Gastrocnemius medialis (tissue), 4 donors: ENCODE results near the gene CACNA2D3. TPM values are rescaled to one million over a fixed set of nuclear protein-coding genes. Genes with fewer than 3 reads are reported as not detected.

ENCODE experiments used
- ATAC-seq, 2 donors: fragments of 150-250 bp; one replicate each; pipeline ENCODE4 v1.9.1; 2016
- DNase-seq, 2 donors: peaks; one replicate each; pipeline ENCODE4 v3.0.0-alpha.2; 2019
- H3K27ac ChIP-seq, 4 donors: fragments of 200-600 bp; sonication (generic); 1 replicate in 1 of 4; 2 replicates in 3 of 4; pipeline ENCODE4 v1.5.1; 2016 to 2018; ENCODE audit warnings: mild to moderate bottlenecking in 2 of 4, moderate library complexity in 1 of 4
- H3K27me3 ChIP-seq, 3 donors: fragments of 200-600 bp; sonication (generic) in 2 of 3; 1 replicate in 1 of 3; 2 replicates in 2 of 3; pipeline versions ENCODE4 v1.5.1 to v1.6.0; 2016 to 2019; ENCODE audit warnings: mild to moderate bottlenecking in 1 of 3, moderate library complexity in 1 of 3
- H3K36me3 ChIP-seq, 2 donors: fragments of 200-600 bp; sonication (generic) in 1 of 2; one replicate each; pipeline ENCODE4 v1.5.1; 2017 to 2018
- H3K4me1 ChIP-seq, 2 donors: fragments of 200-600 bp; sonication (generic) in 1 of 2; one replicate each; pipeline ENCODE4 v1.5.1; 2016 to 2017; ENCODE audit warnings: mild to moderate bottlenecking in 2 of 2
- H3K4me3 ChIP-seq, 4 donors: fragments of 200-600 bp; sonication (generic) in 3 of 4; 1 replicate in 1 of 4; 2 replicates in 3 of 4; pipeline ENCODE4 v1.5.1; 2016 to 2019; ENCODE audit warnings: mild to moderate bottlenecking in 2 of 4
- H3K9me3 ChIP-seq, 3 donors: fragments of 200-600 bp; sonication (generic) in 2 of 3; 1 replicate in 1 of 3; 2 replicates in 2 of 3; pipeline ENCODE4 v1.5.1; 2016 to 2019
- POLR2A ChIP-seq, 2 donors: fragments of 450-650 bp; IDR thresholded peaks; one replicate each; pipeline ENCODE4 v1.6.1; 2017; ENCODE audit warnings: antibody characterized with exemption in 2 of 2, mild to moderate bottlenecking in 2 of 2, moderate library complexity in 2 of 2
- in situ Hi-C, 4 donors: fragments of 200-750 bp; cut with MboI; loops; one replicate each; pipeline versions ENCODE4 v1.15.0 to v1.8.0; 2017; ENCODE audit warnings: low sequenced_read_pairs in 4 of 4
- intact Hi-C: fragments of 100-400 bp; cut with DNase I; formaldehyde crosslinking; loops from one replicate; pipeline ENCODE4 v1.15.1; 2023; ENCODE audit warnings: low total_unique reads
- total RNA-seq, 4 donors: library from RNA; depleted of rRNA; stranded (reverse); fragments of >200 nt; gene quantifications; one replicate each; pipeline versions ENCODE4 v1.1.0 to v1.2.3, GENCODE V29; 2016
- TF ChIP-seq, protein P1 (sequence below), 5 experiments: fragments of 450-650 bp in 3 of 5; fragments of 200-600 bp in 2 of 5; sonication (generic) in 2 of 5; IDR thresholded peaks in 4 of 5; conservative IDR thresholded peaks in 1 of 5; 1 replicate in 4 of 5; 2 replicates in 1 of 5; pipeline ENCODE4 v1.5.1; 2016 to 2019; ENCODE audit warnings: antibody characterized with exemption in 5 of 5, mild to moderate bottlenecking in 3 of 5, moderate library complexity in 3 of 5

Gene CACNA2D3
- total RNA-seq, 4 donors from 2014 or later = 4.7 to 14.4 (median 7.1) TPM

DNA sequence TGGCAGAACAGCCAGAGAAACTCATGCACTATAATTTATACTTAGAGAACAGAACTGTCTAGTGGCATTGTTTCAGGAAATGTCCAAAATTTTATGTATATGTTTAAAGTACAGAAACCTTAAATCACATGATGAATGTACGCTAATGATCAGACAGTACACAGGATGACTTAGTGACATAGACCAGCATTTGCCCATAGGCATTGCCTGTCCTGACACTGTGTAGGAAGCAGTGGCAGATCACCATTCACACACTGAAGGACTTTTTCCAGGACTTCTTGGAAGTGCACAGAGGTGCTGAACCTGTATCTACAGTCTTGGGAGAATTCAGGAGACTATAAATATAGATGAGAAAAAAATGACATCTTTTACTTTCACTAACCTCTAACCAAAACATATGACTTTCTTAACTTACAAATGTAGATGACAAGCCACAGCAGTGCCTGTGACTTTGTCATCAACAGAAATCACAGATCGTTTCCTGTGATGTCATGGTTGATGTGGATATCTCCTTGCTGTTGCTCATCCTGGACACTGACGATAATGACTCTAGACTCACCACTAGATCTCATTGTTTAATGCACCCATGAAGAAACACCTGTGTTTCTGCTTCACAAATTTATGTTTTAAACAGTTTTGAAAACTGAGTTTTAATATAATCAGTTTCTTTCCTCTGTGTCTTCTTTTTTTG, 183.2 kb downstream of the CACNA2D3 start:
- no peak for DNase-seq
- Histone ChIP-seq H3K4me3 (no peak overlapping the region), H3K9me3 (no peaks in the 10 kb centered on the region), H3K4me1 (no peaks in the 10 kb centered on the region), H3K36me3 (no peaks in the 10 kb centered on the region), H3K27ac (no peak overlapping the region), H3K27me3 (no peaks in the 10 kb centered on the region)
- TF ChIP-seq POLR2A (IDR thresholded peaks at IDR 0.05) = no peak
- TF ChIP-seq, protein P1, sequence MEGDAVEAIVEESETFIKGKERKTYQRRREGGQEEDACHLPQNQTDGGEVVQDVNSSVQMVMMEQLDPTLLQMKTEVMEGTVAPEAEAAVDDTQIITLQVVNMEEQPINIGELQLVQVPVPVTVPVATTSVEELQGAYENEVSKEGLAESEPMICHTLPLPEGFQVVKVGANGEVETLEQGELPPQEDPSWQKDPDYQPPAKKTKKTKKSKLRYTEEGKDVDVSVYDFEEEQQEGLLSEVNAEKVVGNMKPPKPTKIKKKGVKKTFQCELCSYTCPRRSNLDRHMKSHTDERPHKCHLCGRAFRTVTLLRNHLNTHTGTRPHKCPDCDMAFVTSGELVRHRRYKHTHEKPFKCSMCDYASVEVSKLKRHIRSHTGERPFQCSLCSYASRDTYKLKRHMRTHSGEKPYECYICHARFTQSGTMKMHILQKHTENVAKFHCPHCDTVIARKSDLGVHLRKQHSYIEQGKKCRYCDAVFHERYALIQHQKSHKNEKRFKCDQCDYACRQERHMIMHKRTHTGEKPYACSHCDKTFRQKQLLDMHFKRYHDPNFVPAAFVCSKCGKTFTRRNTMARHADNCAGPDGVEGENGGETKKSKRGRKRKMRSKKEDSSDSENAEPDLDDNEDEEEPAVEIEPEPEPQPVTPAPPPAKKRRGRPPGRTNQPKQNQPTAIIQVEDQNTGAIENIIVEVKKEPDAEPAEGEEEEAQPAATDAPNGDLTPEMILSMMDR (IDR thresholded peaks at IDR 0.05 in 4 of 5, conservative IDR thresholded peaks at IDR 0.05 in 1 of 5) = no peak
- ATAC-seq = no peak
- in situ Hi-C loops = no loop called here
- intact Hi-C loops = no loop called here

DNA sequence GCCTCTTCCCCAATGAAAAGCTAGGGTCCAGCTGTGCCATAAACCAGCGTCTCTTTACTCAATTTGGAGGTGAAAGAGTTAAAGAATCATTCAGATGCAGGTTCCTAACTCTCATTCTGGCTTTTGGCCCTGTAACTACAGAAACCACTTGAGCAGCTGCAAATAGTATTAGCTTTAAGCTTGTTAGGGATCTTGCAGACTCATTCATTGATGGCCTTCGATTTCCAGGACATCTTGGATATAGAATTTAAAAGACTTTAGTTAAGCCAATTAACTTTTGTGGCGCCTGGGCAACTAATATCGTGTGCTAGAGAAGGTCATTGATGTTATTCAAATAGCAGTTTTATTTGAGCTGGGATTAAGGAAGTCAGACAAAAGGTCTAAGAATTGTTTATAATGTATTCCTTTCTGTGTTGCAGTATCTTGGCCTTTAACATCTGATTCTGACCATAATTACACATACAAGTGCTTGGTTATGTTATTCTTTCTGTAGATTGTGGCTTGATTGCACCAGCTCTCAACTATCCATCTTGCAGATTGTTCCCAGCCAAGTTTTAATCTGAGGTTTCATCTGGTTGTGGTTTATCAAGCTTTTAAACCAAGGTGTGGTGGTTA, 185.3 kb downstream of the CACNA2D3 start:
- H3K36me3 ChIP-seq = no peaks in the 10 kb centered on the region
- no peak overlapping the region for H3K4me3 ChIP-seq
- no peak overlapping the region for H3K27ac ChIP-seq
- intact Hi-C loops (no loop called here), in situ Hi-C loops (no loop called here)
- no peak for ATAC-seq
- no peaks in the 10 kb centered on the region for H3K4me1 ChIP-seq
- no peaks in the 10 kb centered on the region for H3K9me3 ChIP-seq
- DNase-seq = no peak
- no peak for TF ChIP-seq POLR2A (IDR thresholded peaks at IDR 0.05)
- TF ChIP-seq, protein P1 (IDR thresholded peaks at IDR 0.05 in 4 of 5, conservative IDR thresholded peaks at IDR 0.05 in 1 of 5) = no peak
- no peaks in the 10 kb centered on the region for H3K27me3 ChIP-seq

DNA sequence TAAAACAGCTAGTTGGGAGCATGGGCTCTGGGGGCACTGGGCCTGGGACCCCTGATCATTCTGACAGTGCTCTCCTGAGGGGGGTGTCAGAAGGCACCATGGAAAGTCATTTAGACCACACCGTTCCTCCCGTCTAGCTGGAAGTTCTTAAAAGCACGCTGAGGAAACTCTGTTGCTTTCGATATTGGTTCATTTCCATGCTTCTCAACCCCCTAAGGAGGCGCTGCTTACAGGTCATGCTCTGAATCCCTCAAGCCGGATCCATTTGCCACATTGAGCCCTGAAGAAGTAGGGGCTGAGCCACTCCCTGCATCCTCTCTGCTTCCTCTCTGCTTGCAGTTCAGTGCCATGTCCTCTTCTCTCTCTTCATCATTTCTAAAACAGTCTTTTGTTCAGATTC, 187.2 kb downstream of the CACNA2D3 start:
- Histone ChIP-seq H3K9me3 (no peaks in the 10 kb centered on the region), H3K4me1 (no peaks in the 10 kb centered on the region), H3K4me3 (no peak overlapping the region), H3K27ac (no peak overlapping the region), H3K27me3 (no peaks in the 10 kb centered on the region), H3K36me3 (no peaks in the 10 kb centered on the region)
- ATAC-seq = no peak
- intact Hi-C loops (no loop called here), in situ Hi-C loops (no loop called here)
- no peak for DNase-seq
- TF ChIP-seq, protein P1 (IDR thresholded peaks at IDR 0.05 in 4 of 5, conservative IDR thresholded peaks at IDR 0.05 in 1 of 5) = no peak
- TF ChIP-seq POLR2A (IDR thresholded peaks at IDR 0.05) = no peak

DNA sequence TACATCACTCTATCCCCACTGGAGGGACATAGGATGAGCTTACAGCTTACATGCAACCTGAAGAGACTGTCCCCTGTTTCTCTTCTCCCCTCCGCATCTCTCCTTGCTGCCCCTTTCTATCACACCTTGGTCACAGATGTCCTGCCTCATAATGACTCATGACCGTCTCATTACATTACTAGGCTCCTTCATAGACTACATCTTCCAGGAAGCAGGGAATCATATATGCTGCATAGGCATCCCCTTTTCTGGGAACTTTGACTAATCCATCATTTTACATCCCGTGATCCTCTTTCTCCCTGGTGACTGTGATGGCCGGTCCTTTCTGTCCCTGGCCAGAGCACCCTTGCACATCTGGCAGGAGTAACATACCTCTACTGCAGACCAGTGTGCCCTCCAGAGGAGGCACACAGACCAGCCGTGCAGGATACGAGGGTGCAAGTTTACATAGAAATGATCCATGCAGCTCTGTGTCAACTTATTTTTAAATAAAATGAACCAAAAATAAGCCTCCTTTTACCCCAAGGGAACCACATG, 188.9 kb downstream of the CACNA2D3 start:
- no peak for TF ChIP-seq POLR2A (IDR thresholded peaks at IDR 0.05)
- TF ChIP-seq, protein P1 (IDR thresholded peaks at IDR 0.05 in 4 of 5, conservative IDR thresholded peaks at IDR 0.05 in 1 of 5) = no peak
- ATAC-seq = no peak
- H3K36me3 ChIP-seq = no peaks in the 10 kb centered on the region
- no peaks in the 10 kb centered on the region for H3K4me1 ChIP-seq
- in situ Hi-C loops = no loop called here
- H3K9me3 ChIP-seq = no peaks in the 10 kb centered on the region
- no peak for DNase-seq
- H3K27me3 ChIP-seq = no peaks in the 10 kb centered on the region
- intact Hi-C loops = no loop called here
- no peak overlapping the region for H3K27ac ChIP-seq
- no peak overlapping the region for H3K4me3 ChIP-seq
